Kidney tubule cell (primary cell): ENCODE measurements around the gene TMPRSS15.
"Not testable (repeated sequence)": the region's sequence is repeated elsewhere in the genome, so short reads cannot be mapped to it uniquely, and the experiment has no call there.

ENCODE experiments used
- DNase-seq: peaks from one replicate; pipeline ENCODE4 v3.0.0-alpha.2; 2018; ENCODE audit warnings: low spot score

TMPRSS15 gene

DNA sequence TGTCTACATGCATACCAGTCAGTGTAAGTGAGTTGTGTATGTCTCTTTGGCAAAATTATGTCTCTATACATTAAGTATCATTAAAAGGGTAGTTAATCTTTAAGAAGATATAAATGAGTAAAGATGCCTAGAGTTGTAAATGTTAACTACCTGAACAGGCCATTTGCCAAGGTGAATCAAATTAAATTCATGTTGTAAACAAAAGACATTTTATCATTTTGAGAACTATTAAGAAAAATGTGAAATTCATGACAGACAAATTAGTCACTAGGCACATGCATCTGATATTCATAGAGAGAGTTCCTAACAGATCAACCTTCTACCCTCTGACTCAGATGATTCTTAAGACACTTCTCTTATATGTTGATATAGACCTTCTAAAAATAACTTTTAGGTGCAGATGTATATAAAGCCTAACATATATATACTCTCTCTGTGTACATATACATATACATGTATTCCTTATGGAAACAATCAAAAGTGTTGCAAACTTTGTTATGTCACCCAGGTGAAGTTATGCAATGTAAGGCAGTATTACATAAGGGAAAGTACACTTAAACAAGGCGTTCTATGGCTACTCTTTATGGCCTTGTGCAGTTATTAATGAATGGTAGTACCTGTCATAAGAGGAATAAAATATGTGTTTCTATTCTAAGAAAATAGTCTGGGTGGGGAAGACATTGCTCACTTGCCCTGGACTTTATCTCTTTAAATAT lies at the start of gene TMPRSS15:
Gene TMPRSS15, minus strand, starts transcription at position 51 of the 716 bp plus-strand sequence. CDS start 163 bp downstream, outside the sequence.
- no peak for DNase-seq

GRCh38 chr21:18451670-18452069 lies 48.1 kb upstream of the TMPRSS15 start:
- no peak for DNase-seq

DNA sequence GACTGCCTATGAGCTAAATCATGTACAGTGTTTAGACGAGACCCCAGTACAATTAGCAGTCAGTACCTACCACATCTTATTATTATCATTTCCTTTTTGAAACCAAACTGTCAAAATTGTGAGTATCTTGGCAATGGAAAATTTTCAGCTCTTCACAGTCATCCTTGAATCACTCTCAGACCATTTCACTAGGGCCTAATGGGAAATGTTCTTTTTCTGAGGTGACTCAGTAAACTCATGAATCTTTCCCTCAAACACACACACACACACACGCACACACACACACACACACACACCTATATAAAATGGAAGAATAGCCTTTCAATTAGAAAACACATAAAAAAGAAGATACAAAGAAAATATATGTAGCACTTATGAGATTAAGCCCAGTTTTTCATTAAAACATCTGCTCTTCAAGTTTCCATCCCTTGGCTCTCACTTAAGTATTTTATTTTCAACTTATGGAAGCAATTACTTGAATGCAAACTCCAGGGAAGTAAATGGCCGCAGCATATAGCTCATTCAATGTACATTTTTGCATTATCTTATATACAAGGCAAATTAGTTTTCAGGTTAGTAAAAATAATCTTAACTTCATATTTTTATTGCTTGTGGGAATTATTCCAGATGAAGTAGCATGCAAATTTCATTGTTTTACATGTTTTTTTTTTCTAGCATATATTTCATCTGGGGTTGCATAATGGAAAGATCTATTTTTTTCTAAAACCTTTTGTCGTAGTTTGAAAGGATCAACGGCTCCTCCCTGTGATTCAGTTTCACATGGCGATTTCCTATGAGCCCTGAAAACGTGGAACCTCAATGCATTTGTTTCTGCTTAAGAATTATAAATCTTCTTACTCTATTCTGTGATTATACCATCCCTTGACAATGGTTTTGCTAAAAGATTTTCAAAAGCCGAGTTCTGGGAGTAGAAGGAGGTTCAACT lies 46.3 kb upstream of the TMPRSS15 start:
- DNase-seq, result no peak

- DNase-seq, result no peak
Observed at GRCh38 chr21:18443701-18444100, 40.1 kb upstream of the TMPRSS15 start.

DNA sequence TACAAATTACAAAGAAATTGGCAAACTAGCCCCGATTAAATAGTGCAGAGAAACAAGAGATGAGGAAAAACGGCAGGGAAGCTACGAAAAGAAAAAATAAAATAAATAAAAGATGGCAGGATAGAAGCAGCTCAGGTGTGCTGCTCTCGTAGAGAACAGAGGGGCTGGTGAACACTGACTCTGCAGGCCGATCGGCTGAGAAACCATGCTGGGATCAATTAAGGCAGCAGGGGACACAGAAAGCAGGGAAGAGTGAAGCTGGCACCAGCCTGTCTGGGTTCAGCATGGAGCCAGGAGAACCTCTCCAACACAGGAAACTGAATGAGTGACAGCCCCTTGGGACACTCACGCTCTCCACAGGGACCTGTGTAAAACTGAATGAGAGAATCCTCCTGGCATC lies 39.5 kb upstream of the TMPRSS15 start:
- DNase-seq, result no peak

GRCh38 chr21:18430341-18430740 lies 26.8 kb upstream of the TMPRSS15 start:
- no peak for DNase-seq

DNA sequence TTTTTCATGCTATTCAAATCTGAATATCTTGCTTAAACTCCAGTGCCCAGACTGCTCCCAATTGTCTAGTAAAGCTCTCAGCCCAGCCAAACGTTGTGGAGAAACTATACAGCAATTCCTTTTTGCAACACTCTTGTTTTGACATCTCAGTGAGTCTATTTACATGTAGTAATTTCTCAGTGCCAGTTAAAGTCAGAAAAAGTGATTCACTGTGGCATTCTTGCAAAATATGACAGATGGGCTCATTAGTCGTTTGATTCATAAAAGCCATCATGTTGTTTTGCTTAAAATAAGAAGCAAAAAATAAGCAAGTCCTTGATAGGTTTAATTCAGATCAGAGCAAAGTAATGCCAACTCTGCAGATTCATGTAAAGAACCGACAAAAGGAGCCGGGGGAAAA lies 20.7 kb upstream of the TMPRSS15 start:
- DNase-seq, result no peak

GRCh38 chr21:18417141-18417790 lies 13.7 kb upstream of the TMPRSS15 start:
- DNase-seq, result no peak

DNA sequence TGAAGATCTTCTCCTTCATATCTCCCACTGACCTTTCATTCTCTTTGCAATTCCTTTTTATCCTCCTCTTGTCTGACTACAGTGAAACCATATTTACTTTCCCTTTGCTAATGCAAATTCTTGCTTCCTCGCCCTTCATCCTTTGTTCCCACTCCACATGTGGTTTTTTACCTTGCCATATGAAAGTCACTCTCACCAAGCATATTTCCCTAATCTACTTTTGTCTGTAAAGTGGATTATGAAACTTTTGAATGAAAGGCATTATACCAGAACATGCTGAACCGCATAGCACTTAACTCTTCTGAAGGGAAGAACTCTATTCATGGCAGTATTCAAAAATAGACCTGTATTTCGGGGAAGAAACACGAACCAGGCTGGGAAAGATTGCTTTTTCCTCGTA lies 8.0 kb upstream of the TMPRSS15 start:
- no peak for DNase-seq

DNA sequence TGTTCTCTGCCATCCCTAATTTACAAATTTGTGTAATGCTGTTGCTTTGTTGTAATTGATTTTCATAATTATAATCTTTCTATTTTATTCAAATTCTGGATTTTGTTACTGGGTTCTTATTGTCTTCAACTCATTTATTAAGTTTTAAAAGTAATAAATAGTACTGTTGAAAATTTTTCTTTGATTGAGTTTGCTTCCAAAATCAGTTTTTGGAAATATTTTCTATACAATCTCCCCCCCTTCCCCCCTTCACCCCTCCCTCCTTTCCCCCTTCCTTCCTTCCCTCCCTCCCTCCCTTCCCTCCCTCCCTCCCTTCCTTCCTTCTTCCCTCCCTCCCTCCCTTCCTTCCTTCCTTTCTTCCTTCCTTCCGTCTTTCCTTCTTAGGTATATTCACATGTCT lies 6.0 kb upstream of the TMPRSS15 start:
- no peak for DNase-seq

GRCh38 chr21:18398843-18399242 lies 4.7 kb downstream of the TMPRSS15 start:
- DNase-seq, result no peak

GRCh38 chr21:18387994-18388393 lies 15.6 kb downstream of the TMPRSS15 start:
- no peak for DNase-seq

GRCh38 chr21:18384771-18385170 lies 18.8 kb downstream of the TMPRSS15 start:
- DNase-seq, result peak; percentile 25

DNA sequence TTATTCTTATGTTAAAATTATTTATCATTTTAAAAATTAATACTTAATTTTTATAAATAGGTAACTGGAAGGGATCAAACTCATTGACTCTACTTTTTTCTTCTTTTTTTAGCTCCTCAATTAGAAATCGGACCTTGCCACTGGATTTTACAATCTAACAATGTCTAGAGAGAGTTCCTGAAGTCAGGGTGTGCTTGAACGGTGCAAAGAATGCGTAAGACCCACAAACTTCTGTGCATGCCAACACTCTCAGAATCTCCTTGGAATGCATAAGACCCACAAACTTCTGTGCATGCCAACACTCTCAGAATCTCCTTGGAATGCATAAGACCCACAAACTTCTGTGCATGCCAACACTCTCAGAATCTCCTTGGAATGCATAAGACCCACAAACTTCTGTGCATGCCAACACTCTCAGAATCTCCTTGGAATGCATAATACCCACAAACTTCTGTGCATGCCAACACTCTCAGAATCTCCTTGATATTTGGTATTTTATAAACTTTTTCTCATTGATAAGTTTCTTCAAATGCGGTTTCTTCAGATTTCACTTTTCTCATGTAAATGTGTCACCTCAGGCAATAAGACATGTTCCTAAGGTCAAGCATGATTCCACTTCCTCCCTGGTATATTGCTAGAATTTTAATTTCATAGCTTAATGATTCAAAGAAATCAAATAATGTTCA lies 20.5 kb downstream of the TMPRSS15 start:
- not testable (repeated sequence) for DNase-seq

DNA sequence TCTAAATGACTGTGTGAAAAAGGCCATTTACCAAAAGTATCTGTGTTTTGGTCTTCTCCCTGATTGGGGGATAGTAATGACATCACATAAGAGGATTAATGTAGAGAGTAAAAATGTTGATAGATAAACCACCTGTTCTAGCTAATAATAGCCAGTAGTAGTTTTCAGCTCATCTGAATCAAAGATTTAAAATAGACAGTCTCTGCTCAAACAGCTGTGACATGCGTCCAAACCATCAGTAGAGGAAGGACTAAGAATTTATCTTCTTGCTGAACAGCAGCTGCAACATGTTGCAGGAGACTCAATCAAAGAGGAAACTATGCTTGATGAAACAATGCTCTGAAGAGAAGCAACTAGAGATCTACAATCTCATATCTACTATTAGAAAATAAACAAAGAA lies 21.4 kb downstream of the TMPRSS15 start:
- no peak for DNase-seq

GRCh38 chr21:18373606-18374005 lies 30.0 kb downstream of the TMPRSS15 start:
- no peak for DNase-seq

GRCh38 chr21:18370301-18370700 lies 33.3 kb downstream of the TMPRSS15 start:
- no peak for DNase-seq

DNA sequence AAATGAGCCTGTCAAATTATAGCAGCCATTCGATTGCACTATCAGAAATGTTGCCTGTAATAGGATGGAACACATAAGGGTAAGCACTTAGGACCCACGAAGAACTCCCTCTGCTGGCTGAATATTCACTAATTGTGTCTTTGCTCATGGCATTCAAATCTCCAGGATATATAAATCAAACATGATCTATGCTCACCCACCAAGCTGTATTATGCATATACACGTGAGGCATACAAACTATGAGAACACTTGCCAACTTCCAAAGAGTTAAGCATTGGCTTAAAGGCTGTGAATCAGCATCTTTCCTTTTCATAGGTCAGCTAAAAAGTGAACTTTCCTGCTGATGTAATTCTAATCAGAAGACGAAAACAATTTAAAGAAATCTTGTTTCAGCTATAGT lies 34.5 kb downstream of the TMPRSS15 start:
- peak; percentile 1 for DNase-seq

DNA sequence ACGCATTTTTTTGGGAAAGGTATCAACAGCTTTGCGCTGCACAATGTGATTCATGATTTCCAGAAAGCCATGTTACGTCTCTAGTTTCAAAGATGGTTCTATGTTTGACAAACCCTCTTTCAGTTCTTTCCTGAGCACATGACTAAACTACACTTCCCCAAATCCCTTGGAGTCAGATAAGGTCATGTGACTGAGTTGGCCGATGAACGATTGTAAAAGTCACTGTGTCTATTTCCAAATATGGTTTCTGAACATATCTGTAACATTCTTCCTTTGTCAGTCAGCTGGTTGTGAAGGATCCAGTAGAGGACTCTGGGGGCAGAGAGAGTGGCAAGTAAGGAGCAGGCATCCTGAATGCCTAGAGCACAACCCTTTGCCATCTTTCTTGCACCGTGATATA lies 35.4 kb downstream of the TMPRSS15 start:
- no peak for DNase-seq

GRCh38 chr21:18356801-18357200 lies 46.8 kb downstream of the TMPRSS15 start:
- DNase-seq, result no peak

GRCh38 chr21:18354947-18355346 lies 48.6 kb downstream of the TMPRSS15 start:
- DNase-seq, result no peak

DNA sequence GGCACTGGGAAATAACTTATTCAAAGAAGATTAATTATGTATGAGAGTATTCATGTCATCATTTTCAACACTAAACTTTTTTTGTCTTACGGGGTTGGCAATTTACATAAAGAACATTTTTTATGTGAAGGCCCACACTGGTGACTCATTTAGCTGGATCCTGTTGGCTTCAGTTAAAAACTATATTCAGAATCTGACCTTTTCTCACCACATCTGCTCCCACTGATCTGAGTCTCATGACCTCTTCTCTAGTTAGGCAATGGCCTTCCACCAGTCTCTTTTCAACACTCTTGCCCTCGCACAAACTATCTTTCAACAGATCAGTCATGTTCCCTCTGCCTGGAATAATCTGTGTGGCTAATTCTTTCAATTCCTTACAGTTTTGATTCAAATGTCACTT lies 53.4 kb downstream of the TMPRSS15 start:
- no peak for DNase-seq
